KMS-11 (cell line): ENCODE results near the gene KPNA6.

ENCODE experiments used
- H2AFZ ChIP-seq: fragments of 200-600 bp; sonication (generic); 2 replicates; pipeline ENCODE4 v1.6.1; 2016; ENCODE audit warnings: antibody characterized with exemption, mixed run types, low read depth
- H3K27ac ChIP-seq: fragments of 200-600 bp; sonication (generic); 2 replicates; pipeline ENCODE4 v1.6.1; 2016; ENCODE audit warnings: mild to moderate bottlenecking, mixed run types
- H3K27me3 ChIP-seq: fragments of 200-600 bp; sonication (generic); 2 replicates; pipeline ENCODE4 v1.6.1; 2017; ENCODE audit warnings: mild to moderate bottlenecking, low read depth, mixed run types, moderate library complexity; ENCODE audit not compliant: insufficient read depth
- H3K36me3 ChIP-seq: fragments of 200-600 bp; sonication (generic); 2 replicates; pipeline ENCODE4 v1.6.1; 2017; ENCODE audit warnings: mild to moderate bottlenecking, mixed run types; ENCODE audit not compliant: insufficient read depth
- H3K4me1 ChIP-seq: fragments of 200-600 bp; sonication (generic); 2 replicates; pipeline ENCODE4 v1.6.1; 2016; ENCODE audit warnings: mild to moderate bottlenecking, low read depth, mixed run types; ENCODE audit not compliant: poor library complexity, severe bottlenecking
- H3K4me2 ChIP-seq: fragments of 200-600 bp; sonication (generic); 2 replicates; pipeline ENCODE4 v1.7.0; 2016; ENCODE audit warnings: mild to moderate bottlenecking, mixed run types
- H3K4me3 ChIP-seq: fragments of 200-600 bp; sonication (generic); IDR thresholded peaks from 2 replicates; pipeline ENCODE4 v1.6.1; 2017; ENCODE audit warnings: low read depth, low read length, mixed read lengths; ENCODE audit not compliant: insufficient read depth
- H3K79me2 ChIP-seq: fragments of 200-600 bp; sonication (generic); 2 replicates; pipeline ENCODE4 v1.6.1; 2016; ENCODE audit warnings: low read depth, mixed run types; ENCODE audit not compliant: insufficient read depth
- H3K9ac ChIP-seq: fragments of 200-600 bp; sonication (generic); 2 replicates; pipeline ENCODE4 v1.6.1; 2016; ENCODE audit warnings: mild to moderate bottlenecking, mixed run types
- H4K20me1 ChIP-seq: fragments of 200-600 bp; sonication (generic); 2 replicates; pipeline ENCODE4 v1.6.1; 2016; ENCODE audit warnings: mild to moderate bottlenecking, mixed run types; ENCODE audit not compliant: insufficient read depth
- TF ChIP-seq, protein P1 (sequence below): fragments of 200-600 bp; sonication (generic); conservative IDR thresholded peaks from 2 replicates; pipeline ENCODE4 v1.6.1; 2017; ENCODE audit warnings: low read depth, mild to moderate bottlenecking, antibody characterized with exemption, low read length, moderate library complexity, mixed read lengths

The KPNA6 gene

DNA sequence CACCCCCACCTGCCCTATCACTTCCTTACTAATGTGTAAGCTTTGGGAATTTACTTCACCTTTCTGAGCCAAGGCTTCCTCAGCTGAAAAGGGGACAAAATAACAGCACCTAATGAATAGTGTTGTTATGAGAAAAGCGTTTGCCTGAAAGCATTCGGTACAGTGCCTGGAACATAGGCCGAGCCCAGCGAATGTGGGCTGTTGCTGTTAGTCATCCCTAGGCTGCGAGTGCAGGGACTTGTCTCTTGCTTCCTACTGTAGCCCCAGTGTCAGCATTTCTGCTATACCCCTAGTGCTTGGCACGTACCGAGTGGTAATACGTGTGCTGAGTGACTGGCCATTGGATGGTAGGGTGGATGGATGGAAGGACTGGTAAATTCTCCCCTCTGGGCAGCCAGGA, 16.7 kb upstream of the KPNA6 start:
- Histone ChIP-seq H3K4me2 (no peak overlapping the region), H4K20me1 (no peaks in the 10 kb centered on the region), H3K4me1 (no peaks in the 10 kb centered on the region), H3K27me3 (no peaks in the 10 kb centered on the region), H3K9ac (no peak overlapping the region), H3K4me3 (no peak overlapping the region), H3K27ac (no peak overlapping the region), H3K36me3 (no peaks in the 10 kb centered on the region), H3K79me2 (no peaks in the 10 kb centered on the region), H2AFZ (no peak overlapping the region)
- TF ChIP-seq, protein P1, sequence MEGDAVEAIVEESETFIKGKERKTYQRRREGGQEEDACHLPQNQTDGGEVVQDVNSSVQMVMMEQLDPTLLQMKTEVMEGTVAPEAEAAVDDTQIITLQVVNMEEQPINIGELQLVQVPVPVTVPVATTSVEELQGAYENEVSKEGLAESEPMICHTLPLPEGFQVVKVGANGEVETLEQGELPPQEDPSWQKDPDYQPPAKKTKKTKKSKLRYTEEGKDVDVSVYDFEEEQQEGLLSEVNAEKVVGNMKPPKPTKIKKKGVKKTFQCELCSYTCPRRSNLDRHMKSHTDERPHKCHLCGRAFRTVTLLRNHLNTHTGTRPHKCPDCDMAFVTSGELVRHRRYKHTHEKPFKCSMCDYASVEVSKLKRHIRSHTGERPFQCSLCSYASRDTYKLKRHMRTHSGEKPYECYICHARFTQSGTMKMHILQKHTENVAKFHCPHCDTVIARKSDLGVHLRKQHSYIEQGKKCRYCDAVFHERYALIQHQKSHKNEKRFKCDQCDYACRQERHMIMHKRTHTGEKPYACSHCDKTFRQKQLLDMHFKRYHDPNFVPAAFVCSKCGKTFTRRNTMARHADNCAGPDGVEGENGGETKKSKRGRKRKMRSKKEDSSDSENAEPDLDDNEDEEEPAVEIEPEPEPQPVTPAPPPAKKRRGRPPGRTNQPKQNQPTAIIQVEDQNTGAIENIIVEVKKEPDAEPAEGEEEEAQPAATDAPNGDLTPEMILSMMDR, result no peak

DNA sequence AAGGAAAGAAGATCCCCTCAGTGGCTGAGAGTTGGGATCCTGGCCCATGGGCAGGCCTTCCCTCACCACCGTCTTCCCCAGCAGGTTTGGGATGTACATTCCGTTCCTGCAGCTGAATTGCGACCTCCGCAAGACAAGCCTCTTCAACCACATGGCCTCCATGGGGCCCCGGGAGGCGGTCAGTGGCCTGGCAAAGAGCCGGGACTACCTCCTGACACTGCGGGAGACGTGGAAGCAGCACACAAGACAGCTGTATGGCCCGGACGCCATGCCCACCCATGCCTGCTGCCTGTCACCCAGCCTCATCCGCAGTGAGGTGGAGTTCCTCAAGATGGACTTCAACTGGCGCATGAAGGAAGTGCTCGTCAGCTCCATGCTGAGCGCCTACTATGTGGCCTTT, 16.3 kb upstream of the KPNA6 start:
- no peaks in the 10 kb centered on the region for H4K20me1 ChIP-seq
- H3K4me3 ChIP-seq, result no peak overlapping the region
- no peaks in the 10 kb centered on the region for H3K27me3 ChIP-seq
- no peaks in the 10 kb centered on the region for H3K36me3 ChIP-seq
- no peaks in the 10 kb centered on the region for H3K79me2 ChIP-seq
- H2AFZ ChIP-seq, result no peak overlapping the region
- H3K4me1 ChIP-seq, result no peaks in the 10 kb centered on the region
- no peak overlapping the region for H3K27ac ChIP-seq
- no peak overlapping the region for H3K4me2 ChIP-seq
- TF ChIP-seq, protein P1, result no peak
- no peak overlapping the region for H3K9ac ChIP-seq

DNA sequence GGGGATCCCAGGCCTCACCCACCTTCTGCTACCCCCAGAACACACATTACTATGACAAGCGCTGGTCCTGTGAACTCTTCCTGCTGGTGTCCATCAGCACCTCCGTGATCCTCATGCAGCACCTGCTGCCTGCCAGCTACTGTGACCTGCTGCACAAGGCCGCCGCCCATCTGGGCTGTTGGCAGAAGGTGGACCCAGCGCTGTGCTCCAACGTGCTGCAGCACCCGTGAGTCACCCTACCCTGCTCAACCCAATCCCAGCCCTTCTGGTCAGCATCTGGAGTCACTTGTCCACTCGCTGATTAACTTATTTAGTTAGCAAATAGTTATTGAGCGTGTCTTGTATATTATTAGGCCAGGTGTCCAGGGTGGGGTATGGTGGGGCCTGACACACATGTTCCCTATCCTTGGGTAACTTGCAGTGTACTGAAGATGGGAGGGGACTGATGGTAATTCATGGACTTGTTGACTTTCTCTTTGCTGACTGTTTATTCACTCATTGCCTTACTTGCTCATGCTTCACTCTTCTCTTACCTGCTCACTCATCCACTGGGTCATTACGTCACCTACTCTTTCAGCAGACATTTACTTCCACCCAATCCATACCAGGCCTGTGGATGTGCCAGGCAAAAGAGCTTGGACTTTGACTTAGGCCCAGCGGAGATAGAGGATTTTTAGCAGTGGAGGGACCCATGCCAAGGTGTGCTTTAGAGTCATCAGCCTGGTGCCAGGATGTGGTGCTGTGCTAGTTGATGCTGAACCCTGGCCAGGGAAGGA, 12.9 kb upstream of the KPNA6 start:
- Histone ChIP-seq H3K27me3 (no peaks in the 10 kb centered on the region), H3K4me1 (no peaks in the 10 kb centered on the region), H3K4me3 (no peak overlapping the region), H3K4me2 (no peak overlapping the region), H3K27ac (no peak overlapping the region), H4K20me1 (no peaks in the 10 kb centered on the region), H3K36me3 (no peaks in the 10 kb centered on the region), H3K79me2 (no peaks in the 10 kb centered on the region), H3K9ac (no peak overlapping the region), H2AFZ (no peak overlapping the region)
- TF ChIP-seq, protein P1, result no peak

DNA sequence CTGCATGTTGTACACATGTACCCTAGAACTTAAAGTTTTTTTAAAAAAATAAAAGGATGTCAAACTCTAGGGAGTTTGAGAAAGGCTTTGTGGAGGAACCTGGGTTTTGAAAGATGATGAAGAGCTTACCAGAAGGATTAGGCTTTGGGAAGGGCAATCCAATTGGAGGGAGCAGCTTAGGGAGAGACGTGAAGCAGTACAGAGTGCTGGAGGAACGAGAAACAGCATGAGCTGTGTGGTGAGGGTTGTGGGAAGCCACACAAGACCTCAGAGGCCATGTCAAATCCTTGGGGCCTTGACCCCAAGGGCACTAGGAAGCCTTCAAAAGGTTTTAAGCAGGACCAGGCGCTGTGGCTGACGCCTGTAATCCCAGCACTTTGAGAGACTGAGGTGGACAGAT, 8.4 kb upstream of the KPNA6 start:
- no peak overlapping the region for H3K4me3 ChIP-seq
- no peaks in the 10 kb centered on the region for H3K36me3 ChIP-seq

More for the DNA sequence above, 8.4 kb upstream of the KPNA6 start:
- no peak overlapping the region for H3K4me2 ChIP-seq
- H3K9ac ChIP-seq, result no peak overlapping the region
- no peaks in the 10 kb centered on the region for H3K27me3 ChIP-seq
- H4K20me1 ChIP-seq, result no peaks in the 10 kb centered on the region
- no peaks in the 10 kb centered on the region for H3K79me2 ChIP-seq
- H2AFZ ChIP-seq, result no peak overlapping the region
- H3K27ac ChIP-seq, result no peak overlapping the region
- H3K4me1 ChIP-seq, result no peaks in the 10 kb centered on the region
- TF ChIP-seq, protein P1, result no peak
